Measurements from ENCODE around the gene DIP2A.
"Not testable (repeated sequence)": the region's sequence is repeated elsewhere in the genome, so short reads cannot be mapped to it uniquely, and the experiment has no call there.

DNA sequence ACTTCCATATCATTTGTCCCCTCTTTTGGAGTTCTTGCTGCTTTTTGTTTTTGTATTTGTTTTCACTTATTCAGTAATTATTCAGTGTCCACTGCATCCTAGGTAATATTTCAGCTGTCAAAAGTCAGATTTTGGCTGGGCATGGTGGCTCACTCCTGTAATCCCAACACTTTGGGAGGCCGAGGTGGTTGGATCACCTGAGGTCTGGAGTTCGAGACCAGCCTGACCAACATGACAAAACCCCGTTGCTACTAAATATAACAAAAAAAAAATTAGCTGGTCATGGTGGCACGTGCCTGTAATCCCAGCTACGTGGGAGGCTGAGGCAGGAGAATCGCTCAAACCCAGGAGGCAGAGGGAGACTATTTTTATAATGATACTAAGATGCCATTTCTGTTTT, 6.5 kb downstream of the DIP2A start:
- TF ChIP-seq, protein P1, sequence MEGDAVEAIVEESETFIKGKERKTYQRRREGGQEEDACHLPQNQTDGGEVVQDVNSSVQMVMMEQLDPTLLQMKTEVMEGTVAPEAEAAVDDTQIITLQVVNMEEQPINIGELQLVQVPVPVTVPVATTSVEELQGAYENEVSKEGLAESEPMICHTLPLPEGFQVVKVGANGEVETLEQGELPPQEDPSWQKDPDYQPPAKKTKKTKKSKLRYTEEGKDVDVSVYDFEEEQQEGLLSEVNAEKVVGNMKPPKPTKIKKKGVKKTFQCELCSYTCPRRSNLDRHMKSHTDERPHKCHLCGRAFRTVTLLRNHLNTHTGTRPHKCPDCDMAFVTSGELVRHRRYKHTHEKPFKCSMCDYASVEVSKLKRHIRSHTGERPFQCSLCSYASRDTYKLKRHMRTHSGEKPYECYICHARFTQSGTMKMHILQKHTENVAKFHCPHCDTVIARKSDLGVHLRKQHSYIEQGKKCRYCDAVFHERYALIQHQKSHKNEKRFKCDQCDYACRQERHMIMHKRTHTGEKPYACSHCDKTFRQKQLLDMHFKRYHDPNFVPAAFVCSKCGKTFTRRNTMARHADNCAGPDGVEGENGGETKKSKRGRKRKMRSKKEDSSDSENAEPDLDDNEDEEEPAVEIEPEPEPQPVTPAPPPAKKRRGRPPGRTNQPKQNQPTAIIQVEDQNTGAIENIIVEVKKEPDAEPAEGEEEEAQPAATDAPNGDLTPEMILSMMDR (conservative IDR thresholded peaks at IDR 0.05), result not testable (repeated sequence)
- not testable (repeated sequence) for TF ChIP-seq ZFX (IDR thresholded peaks at IDR 0.05)

All from C4-2B (cell line).